Measurements from ENCODE around the gene CYS1. TPM values are rescaled to one million over a fixed set of nuclear protein-coding genes. Genes with fewer than 3 reads are reported as not detected.

CYS1 gene, protein sequence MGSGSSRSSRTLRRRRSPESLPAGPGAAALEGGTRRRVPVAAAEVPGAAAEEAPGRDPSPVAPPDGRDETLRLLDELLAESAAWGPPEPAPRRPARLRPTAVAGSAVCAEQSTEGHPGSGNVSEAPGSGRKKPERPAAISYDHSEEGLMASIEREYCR
- 1 to 10 TPM in 1 of 4 donors, under 1 TPM in 1, not detected in 2; 0.32 to 1.8 TPM for total RNA-seq

DNA sequence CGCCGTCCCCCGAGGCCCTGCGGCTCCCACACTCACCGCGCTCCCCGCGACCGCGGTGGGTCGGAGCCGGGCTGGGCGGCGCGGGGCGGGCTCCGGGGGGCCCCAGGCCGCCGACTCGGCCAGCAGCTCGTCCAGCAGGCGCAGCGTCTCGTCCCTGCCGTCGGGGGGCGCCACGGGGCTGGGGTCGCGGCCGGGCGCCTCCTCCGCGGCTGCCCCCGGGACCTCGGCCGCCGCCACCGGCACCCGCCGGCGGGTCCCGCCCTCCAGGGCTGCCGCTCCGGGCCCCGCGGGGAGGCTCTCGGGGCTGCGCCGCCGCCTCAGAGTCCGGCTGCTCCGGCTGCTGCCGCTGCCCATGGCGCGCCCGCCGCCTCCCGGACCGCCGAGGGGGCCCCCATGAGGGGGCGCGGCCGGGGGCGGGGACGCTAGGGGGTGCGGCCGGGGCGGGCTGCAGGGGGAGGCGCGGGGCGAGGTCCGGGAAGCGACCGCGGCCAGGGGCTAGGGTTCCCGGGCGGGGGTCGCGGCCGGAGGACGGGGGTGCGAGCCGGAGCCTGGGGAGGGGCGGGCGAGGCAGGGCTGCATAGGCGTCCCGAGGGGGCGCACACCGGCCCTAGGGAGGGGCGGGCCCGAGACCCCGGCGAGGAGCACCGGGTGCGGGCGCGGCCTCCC lies at the start of gene CYS1:
TSS of gene CYS1 (minus strand) at position 542 of the 666 bp plus-strand sequence. CDS start at position 354, 188 bp downstream.
- H3K4me1 ChIP-seq = peaks cover 23% of the 10 kb centered on the region
- 3% methylated on average over 14 of the region's 98 CpGs for WGBS
- no peak for DNase-seq (ENCODE audit: low spot score in 2 of 2)
- TF ChIP-seq EP300 (IDR thresholded peaks at IDR 0.05) (no peak), POLR2A (IDR thresholded peaks at IDR 0.05) (no peak), POLR2AphosphoS5 (IDR thresholded peaks at IDR 0.05) (no peak)
- TF ChIP-seq, protein P1, sequence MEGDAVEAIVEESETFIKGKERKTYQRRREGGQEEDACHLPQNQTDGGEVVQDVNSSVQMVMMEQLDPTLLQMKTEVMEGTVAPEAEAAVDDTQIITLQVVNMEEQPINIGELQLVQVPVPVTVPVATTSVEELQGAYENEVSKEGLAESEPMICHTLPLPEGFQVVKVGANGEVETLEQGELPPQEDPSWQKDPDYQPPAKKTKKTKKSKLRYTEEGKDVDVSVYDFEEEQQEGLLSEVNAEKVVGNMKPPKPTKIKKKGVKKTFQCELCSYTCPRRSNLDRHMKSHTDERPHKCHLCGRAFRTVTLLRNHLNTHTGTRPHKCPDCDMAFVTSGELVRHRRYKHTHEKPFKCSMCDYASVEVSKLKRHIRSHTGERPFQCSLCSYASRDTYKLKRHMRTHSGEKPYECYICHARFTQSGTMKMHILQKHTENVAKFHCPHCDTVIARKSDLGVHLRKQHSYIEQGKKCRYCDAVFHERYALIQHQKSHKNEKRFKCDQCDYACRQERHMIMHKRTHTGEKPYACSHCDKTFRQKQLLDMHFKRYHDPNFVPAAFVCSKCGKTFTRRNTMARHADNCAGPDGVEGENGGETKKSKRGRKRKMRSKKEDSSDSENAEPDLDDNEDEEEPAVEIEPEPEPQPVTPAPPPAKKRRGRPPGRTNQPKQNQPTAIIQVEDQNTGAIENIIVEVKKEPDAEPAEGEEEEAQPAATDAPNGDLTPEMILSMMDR (IDR thresholded peaks at IDR 0.05) = no peak
- H3K36me3 ChIP-seq = no peaks in the 10 kb centered on the region
- H3K4me3 ChIP-seq = peak within 1 kb of the TSS; percentile 68
- peak within 1 kb of the TSS; percentile 62 for H3K27ac ChIP-seq
- no peaks in the 10 kb centered on the region for H3K9me3 ChIP-seq
- peaks cover 74% of the 10 kb centered on the region for H3K27me3 ChIP-seq

DNA sequence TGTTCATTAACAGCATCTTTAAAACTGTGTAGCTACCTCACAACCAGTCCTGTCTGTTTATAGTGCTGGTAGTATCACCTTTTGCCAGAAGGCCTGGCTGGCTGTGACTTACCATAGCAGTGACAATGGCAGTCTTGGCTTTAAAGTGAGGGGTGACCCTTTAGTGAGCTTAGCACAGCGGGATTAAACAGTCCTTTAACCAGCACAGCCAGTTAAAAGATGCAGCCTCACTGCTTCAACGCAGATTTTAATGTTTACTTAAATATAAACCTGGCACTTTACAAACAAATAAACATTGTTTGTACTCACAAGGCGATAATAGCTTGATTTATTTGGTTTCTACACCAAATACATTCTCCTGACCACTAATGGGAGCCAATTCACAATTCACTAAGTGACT lies 49.3 kb upstream of the CYS1 start:
- Histone ChIP-seq H3K27ac (no peak overlapping the region), H3K36me3 (no peaks in the 10 kb centered on the region), H3K4me3 (no peak overlapping the region), H3K9me3 (no peaks in the 10 kb centered on the region), H3K4me1 (no peaks in the 10 kb centered on the region), H3K27me3 (no peaks in the 10 kb centered on the region)
- no peak for DNase-seq (ENCODE audit: low spot score in 2 of 2)
- 87% methylated on average over 3 of the region's 3 CpGs for WGBS
- no peak for TF ChIP-seq POLR2AphosphoS5 (IDR thresholded peaks at IDR 0.05)
- no peak for TF ChIP-seq EP300 (IDR thresholded peaks at IDR 0.05)
- TF ChIP-seq, protein P1 (IDR thresholded peaks at IDR 0.05) = no peak
- TF ChIP-seq POLR2A (IDR thresholded peaks at IDR 0.05) = no peak

DNA sequence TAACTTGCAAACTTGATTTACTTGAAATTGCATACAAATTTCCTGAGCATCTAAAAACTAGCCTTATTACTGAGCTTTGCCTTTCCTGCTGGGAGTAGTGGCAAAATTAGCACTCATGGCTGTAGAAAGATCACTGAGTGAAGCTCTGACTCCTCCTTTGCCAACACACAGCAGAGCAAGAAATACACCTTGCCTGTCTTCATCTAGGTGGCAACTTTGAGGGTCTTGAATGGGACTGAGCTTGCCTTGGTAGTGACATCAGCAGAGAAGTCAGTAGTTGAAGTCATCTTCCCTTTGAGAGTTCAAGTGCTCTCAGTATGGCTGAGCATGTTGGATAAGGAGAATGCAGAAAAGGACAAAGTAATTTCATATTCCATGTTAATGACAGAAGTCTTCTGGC lies 48.2 kb upstream of the CYS1 start:
- TF ChIP-seq POLR2A (IDR thresholded peaks at IDR 0.05) (no peak), POLR2AphosphoS5 (IDR thresholded peaks at IDR 0.05) (no peak), EP300 (IDR thresholded peaks at IDR 0.05) (no peak)
- TF ChIP-seq, protein P1 (IDR thresholded peaks at IDR 0.05) = no peak

DNA sequence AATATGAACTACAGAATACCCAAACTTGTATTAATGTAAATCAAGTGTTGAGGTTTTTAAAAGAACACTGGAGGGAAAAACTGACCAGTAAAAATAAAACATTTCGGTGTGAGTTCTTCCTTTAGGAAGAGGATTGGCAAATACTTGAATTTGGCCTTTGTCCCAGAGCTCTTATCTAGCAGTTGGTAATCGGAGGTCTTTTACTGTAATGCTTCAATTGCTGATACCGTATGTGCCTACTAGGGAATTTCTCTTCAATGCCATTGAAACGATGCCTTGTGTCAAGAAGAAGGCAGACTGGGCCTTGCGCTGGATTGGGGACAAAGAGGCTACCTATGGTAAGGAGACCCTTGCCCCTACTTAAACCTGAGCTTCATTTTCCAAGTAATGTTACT lies 46.4 kb upstream of the CYS1 start:
- H3K4me3 ChIP-seq = no peak overlapping the region
- WGBS = 74% methylated on average over 5 of the region's 5 CpGs
- H3K36me3 ChIP-seq = no peaks in the 10 kb centered on the region
- H3K27me3 ChIP-seq = peaks cover 12% of the 10 kb centered on the region
- H3K9me3 ChIP-seq = no peaks in the 10 kb centered on the region
- DNase-seq (ENCODE audit: low spot score in 2 of 2) = peak in 1 of 2 donors; percentile 3
- no peak for TF ChIP-seq POLR2AphosphoS5 (IDR thresholded peaks at IDR 0.05)
- no peak for TF ChIP-seq EP300 (IDR thresholded peaks at IDR 0.05)
- TF ChIP-seq POLR2A (IDR thresholded peaks at IDR 0.05) = no peak
- TF ChIP-seq, protein P1 (IDR thresholded peaks at IDR 0.05) = no peak
- no peak overlapping the region for H3K27ac ChIP-seq
- peaks cover 23% of the 10 kb centered on the region for H3K4me1 ChIP-seq

More for the DNA sequence above, 48.2 kb upstream of the CYS1 start:
- H3K27ac ChIP-seq = no peak overlapping the region
- DNase-seq (ENCODE audit: low spot score in 2 of 2) = no peak
- peaks cover 3% of the 10 kb centered on the region for H3K27me3 ChIP-seq
- H3K9me3 ChIP-seq = no peaks in the 10 kb centered on the region
- no peaks in the 10 kb centered on the region for H3K36me3 ChIP-seq
- no peak overlapping the region for H3K4me3 ChIP-seq
- peaks cover 5% of the 10 kb centered on the region for H3K4me1 ChIP-seq

DNA sequence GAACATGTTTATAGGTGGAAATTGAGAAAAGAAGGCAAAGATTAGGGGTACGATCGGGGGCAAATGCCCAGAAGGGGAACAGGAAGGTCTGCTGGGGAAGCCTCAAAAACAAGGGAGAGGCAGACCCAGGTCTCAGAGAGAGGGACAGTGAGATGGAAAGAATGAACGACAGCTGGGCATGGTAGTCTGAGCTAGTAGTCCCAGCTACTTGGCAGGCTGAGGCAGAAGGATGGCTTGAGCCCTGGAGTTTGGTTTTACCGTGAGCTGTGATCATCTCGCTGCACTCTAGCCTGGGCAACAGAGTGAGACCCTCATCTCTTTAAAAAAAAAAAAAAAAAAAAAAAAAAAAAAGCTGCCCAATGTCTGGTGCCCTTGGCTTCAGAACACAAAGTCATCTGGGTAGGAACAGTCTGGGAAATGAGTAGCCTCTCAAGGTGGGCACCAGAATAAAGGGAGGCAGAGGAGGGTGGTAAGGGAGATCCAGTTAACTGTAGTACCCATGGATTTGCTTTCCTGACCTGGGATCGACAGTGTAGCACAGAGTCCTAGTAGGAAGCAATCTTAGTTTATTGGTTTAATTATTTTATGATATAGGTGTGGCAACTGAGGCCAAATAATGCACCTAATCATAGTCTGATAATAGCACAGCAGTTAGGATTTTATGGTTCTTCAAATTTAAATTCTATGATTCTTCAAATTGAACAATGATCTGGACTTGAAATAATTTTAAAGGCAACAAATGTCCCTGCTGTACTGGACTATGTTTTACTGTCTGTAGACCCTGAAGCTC lies 45.8 kb upstream of the CYS1 start:
- Histone ChIP-seq H3K4me3 (no peak overlapping the region), H3K4me1 (peaks cover 29% of the 10 kb centered on the region), H3K27me3 (peaks cover 12% of the 10 kb centered on the region), H3K36me3 (no peaks in the 10 kb centered on the region), H3K27ac (no peak overlapping the region), H3K9me3 (no peaks in the 10 kb centered on the region)
- DNase-seq (ENCODE audit: low spot score in 2 of 2) = peak in 1 of 2 donors; percentile 18
- no peak for TF ChIP-seq POLR2A (IDR thresholded peaks at IDR 0.05)
- TF ChIP-seq POLR2AphosphoS5 (IDR thresholded peaks at IDR 0.05) = no peak
- TF ChIP-seq, protein P1 (IDR thresholded peaks at IDR 0.05) = no peak
- TF ChIP-seq EP300 (IDR thresholded peaks at IDR 0.05) = no peak
- 75% methylated on average over 6 of the region's 6 CpGs for WGBS

Data from suprapubic skin (tissue), 4 donors.